ENCODE data around the gene SETMAR. TPM values are rescaled to one million over a fixed set of nuclear protein-coding genes. Genes with fewer than 3 reads are reported as not detected.

SETMAR gene
- total RNA-seq, 2 experiments from 2014 or later, result 16.6 to 19.2 TPM

DNA sequence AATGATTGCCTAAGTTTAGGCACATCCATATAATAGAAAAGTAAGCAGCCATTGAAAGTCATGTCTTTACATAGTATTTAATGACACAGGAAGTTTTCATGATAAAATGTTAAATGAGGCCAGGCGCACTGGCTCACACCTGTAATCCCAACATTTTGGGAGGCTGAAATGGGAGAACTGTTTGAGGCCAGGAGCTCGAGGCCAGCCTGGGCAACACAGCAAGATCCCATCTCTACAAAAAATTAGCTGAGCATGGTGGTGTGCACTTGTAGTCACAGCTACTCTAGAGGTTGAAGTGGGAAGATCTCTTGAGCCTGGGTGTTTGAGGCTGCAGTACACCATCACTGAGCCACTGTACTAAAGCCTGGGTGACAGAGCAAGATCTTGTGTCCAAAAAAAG is 59.4 kb downstream of the SETMAR start:
- Histone ChIP-seq H3K4me2 (ENCODE audit: low read length) (no peak overlapping the region), H3K36me3 (ENCODE audit: insufficient read depth, low read length) (no peaks in the 10 kb centered on the region), H3K4me3 (ENCODE audit: low read depth, low read length, poor library complexity, severe bottlenecking) (no peak overlapping the region), H3K9me3 (ENCODE audit: low read length) (no peaks in the 10 kb centered on the region), H3K27ac (ENCODE audit: low read depth, low read length, poor library complexity, severe bottlenecking) (no peak overlapping the region), H2AFZ (ENCODE audit: low read length) (no peak overlapping the region), H3K9me2 (ENCODE audit: insufficient read depth, low read length) (no peaks in the 10 kb centered on the region), H3K4me1 (ENCODE audit: insufficient read depth, low read length, poor library complexity, severe bottlenecking) (no peaks in the 10 kb centered on the region), H4K20me1 (ENCODE audit: insufficient read depth, low read length) (no peaks in the 10 kb centered on the region), H3K79me2 (ENCODE audit: insufficient read depth, low read depth, low read length) (no peaks in the 10 kb centered on the region)
- TF ChIP-seq, protein P1, sequence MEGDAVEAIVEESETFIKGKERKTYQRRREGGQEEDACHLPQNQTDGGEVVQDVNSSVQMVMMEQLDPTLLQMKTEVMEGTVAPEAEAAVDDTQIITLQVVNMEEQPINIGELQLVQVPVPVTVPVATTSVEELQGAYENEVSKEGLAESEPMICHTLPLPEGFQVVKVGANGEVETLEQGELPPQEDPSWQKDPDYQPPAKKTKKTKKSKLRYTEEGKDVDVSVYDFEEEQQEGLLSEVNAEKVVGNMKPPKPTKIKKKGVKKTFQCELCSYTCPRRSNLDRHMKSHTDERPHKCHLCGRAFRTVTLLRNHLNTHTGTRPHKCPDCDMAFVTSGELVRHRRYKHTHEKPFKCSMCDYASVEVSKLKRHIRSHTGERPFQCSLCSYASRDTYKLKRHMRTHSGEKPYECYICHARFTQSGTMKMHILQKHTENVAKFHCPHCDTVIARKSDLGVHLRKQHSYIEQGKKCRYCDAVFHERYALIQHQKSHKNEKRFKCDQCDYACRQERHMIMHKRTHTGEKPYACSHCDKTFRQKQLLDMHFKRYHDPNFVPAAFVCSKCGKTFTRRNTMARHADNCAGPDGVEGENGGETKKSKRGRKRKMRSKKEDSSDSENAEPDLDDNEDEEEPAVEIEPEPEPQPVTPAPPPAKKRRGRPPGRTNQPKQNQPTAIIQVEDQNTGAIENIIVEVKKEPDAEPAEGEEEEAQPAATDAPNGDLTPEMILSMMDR (conservative IDR thresholded peaks at IDR 0.05; ENCODE audit: low read length), result no peak
- TF ChIP-seq EZH2phosphoT487 (IDR thresholded peaks at IDR 0.05; ENCODE audit: borderline replicate concordance, low read depth, low read length), result no peak
- DNase-seq (ENCODE audit: low spot score), result no peak
- no TSS peak for BruUV-seq (replicated peaks)
- intact Hi-C loops (cut with micrococcal nuclease; ENCODE audit: unreplicated experiment), result no loop called here
- ChIA-PET POLR2A (interaction anchor here (1.3 kb wide), 1 partner anchor 11 kb away, joined by 4 read pairs; no protein-coding TSS in a partner anchor), CTCF (ENCODE audit: unreplicated experiment) (no interaction called here)

Other genes with a start within 250 kb of the SETMAR start
- gene SUMF1, start 163.9 kb downstream of the SETMAR start, total RNA-seq (2014; rRNA removed; shearing (Covaris generic)), result 11.9 and 12.8 TPM in 2 replicates
- gene SUMF1, start 163.9 kb downstream of the SETMAR start, total RNA-seq (2022), result 6.9 and 9.1 TPM in 2 replicates
- 84.4 and 87.4 TPM in 2 replicates for gene ITPR1, start 190.0 kb downstream of the SETMAR start, total RNA-seq (2014; rRNA removed; shearing (Covaris generic))
- 104 and 133 TPM in 2 replicates for gene ITPR1, start 190.0 kb downstream of the SETMAR start, total RNA-seq (2022)